ENCODE results near the gene TEC. TPM values are rescaled to one million over a fixed set of nuclear protein-coding genes. Genes with fewer than 3 reads are reported as not detected.

Gene TEC
- total and polyA plus RNA-seq, 9 of the 15 experiments (the other 6 are each of a cell fraction or from before 2014, with no cell fraction given): 5.3 to 14.7 (median 8.8) TPM

DNA sequence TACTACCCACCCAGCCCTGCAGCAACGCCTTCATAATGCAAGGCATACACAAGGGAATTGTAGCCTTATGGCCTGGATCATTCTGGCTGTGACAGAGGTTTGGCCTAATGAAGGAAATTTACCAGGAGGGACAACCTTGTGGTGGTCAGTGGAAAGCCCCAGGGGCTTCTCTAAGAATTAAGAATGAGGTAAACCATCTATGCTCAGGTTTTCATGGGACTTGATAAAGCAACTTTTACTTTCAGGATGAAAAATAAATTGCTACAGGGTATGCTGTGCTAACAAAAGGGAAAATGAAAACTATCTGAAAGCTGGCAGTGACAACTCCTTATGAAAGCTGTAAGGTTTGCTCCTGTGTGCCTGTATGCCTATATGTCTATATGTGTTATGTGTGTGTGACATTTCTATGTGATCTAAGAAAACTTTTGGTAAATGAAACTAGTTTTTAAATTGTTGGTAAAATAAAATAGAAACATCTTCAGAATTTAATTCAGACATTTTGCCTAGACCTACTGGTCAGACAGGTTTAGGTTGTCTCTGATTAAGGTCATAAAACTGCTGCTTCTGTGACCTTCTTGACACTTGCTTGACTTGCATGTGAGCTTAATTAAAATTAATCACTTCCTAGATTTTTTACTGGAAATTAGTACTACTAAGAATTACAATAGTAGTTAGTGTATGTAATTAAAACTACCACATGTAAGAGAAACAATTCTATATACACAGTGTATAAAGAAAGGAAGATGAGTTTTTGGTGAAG lies 115.7 kb downstream of the TEC start:
- FAIRE-seq: no peak
- H2AFZ ChIP-seq (ENCODE audit: low read depth, low read length): no peak overlapping the region
- DNase-seq (ENCODE audit: extremely low read depth in 1 of 4, low spot score in 3 of 4): no peak
- no peak overlapping the region for H3K4me2 ChIP-seq (ENCODE audit: insufficient read depth, low read length)
- ChIA-PET POLR2A (no interaction called here), CTCF (ENCODE audit: low intra/inter-chr PET ratio) (no interaction called here)
- no peak for ATAC-seq
- intact Hi-C loops (cut with micrococcal nuclease): no loop called here
- in situ Hi-C loops (cut with MboI): no loop called here
- H3K9me3 ChIP-seq (replicated peaks; ENCODE audit: control insufficient read depth, insufficient read depth, low read depth, low read length): no peaks in the 10 kb centered on the region
- H3K9ac ChIP-seq (ENCODE audit: insufficient read depth in 1 of 2, low read depth in 2 of 2, low read length in 2 of 2): no peak overlapping the region
- TF ChIP-seq ZNF445 (CRISPR knock-in tag; IDR thresholded peaks at IDR 0.05; ENCODE audit: low read depth) (no peak), SMARCE1 (IDR thresholded peaks at IDR 0.05) (no peak), NFIX (CRISPR knock-in tag; IDR thresholded peaks at IDR 0.05; ENCODE audit: low read depth) (no peak), C11orf30 (IDR thresholded peaks at IDR 0.05; ENCODE audit: low read depth) (no peak), SRF (CRISPR knock-in tag; IDR thresholded peaks at IDR 0.05) (no peak), POLR3A (IDR thresholded peaks at IDR 0.05; ENCODE audit: borderline replicate concordance, extremely low read depth, insufficient read depth, insufficient read length) (no peak), SLC30A9 (CRISPR knock-in tag; IDR thresholded peaks at IDR 0.05) (no peak)
- TF ChIP-seq, protein P1, sequence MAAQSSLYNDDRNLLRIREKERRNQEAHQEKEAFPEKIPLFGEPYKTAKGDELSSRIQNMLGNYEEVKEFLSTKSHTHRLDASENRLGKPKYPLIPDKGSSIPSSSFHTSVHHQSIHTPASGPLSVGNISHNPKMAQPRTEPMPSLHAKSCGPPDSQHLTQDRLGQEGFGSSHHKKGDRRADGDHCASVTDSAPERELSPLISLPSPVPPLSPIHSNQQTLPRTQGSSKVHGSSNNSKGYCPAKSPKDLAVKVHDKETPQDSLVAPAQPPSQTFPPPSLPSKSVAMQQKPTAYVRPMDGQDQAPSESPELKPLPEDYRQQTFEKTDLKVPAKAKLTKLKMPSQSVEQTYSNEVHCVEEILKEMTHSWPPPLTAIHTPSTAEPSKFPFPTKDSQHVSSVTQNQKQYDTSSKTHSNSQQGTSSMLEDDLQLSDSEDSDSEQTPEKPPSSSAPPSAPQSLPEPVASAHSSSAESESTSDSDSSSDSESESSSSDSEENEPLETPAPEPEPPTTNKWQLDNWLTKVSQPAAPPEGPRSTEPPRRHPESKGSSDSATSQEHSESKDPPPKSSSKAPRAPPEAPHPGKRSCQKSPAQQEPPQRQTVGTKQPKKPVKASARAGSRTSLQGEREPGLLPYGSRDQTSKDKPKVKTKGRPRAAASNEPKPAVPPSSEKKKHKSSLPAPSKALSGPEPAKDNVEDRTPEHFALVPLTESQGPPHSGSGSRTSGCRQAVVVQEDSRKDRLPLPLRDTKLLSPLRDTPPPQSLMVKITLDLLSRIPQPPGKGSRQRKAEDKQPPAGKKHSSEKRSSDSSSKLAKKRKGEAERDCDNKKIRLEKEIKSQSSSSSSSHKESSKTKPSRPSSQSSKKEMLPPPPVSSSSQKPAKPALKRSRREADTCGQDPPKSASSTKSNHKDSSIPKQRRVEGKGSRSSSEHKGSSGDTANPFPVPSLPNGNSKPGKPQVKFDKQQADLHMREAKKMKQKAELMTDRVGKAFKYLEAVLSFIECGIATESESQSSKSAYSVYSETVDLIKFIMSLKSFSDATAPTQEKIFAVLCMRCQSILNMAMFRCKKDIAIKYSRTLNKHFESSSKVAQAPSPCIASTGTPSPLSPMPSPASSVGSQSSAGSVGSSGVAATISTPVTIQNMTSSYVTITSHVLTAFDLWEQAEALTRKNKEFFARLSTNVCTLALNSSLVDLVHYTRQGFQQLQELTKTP (IDR thresholded peaks at IDR 0.05; ENCODE audit: low read depth in 1 of 2, partially characterized antibody in 2 of 2): no peak
- no peaks in the 10 kb centered on the region for H3K27me3 ChIP-seq (ENCODE audit: control insufficient read depth in 2 of 2, insufficient read depth in 2 of 2, low read length in 2 of 2)
- peaks cover 36% of the 10 kb centered on the region for H3K36me3 ChIP-seq (ENCODE audit: control insufficient read depth, insufficient read depth, low read length)
- no peaks in the 10 kb centered on the region for H4K20me1 ChIP-seq (replicated peaks; ENCODE audit: control insufficient read depth, insufficient read depth, low read length)
- 71% methylated on average over 1 of the region's 1 CpG for WGBS (ENCODE audit: insufficient coverage, low coverage, missing lambda C conversion rate)
- H3K4me3 ChIP-seq: no peak overlapping the region
- no peaks in the 10 kb centered on the region for H3K4me1 ChIP-seq (replicated peaks in 1 of 2; ENCODE audit: control insufficient read depth in 2 of 2, insufficient read depth in 2 of 2, low read length in 2 of 2)
- no peaks in the 10 kb centered on the region for H3K9me1 ChIP-seq (ENCODE audit: control insufficient read depth, insufficient read depth, low read length)
- no TSS peak for BruUV-seq (replicated peaks)
- H3K79me2 ChIP-seq (ENCODE audit: control insufficient read depth, insufficient read depth, low read length): no peaks in the 10 kb centered on the region
- H3K27ac ChIP-seq (ENCODE audit: extremely low read depth, low read depth, low read length): no peak overlapping the region

Measured in K562 (cell line).